Endothelial cell of umbilical vein (primary cell): Measurements from ENCODE around the gene CASR. TPM values are rescaled to one million over a fixed set of nuclear protein-coding genes. Genes with fewer than 3 reads are reported as not detected.

Experiments
- BruUV-seq: library from RNA; stranded (reverse); fragments of 400-500 nt; replicated peaks from 2 replicates; lab custom pipeline; 2021; lab: Mats Ljungman, UMichigan
- CTCF ChIA-PET: fragments of 300-600, 350-600 bp; sonication (Branson Sonifier 250); formaldehyde crosslinking; loops from one replicate; lab custom pipeline; 2021; ENCODE audit warnings: antibody characterized with exemption, inconsistent platforms; lab: Charles Lee
- POLR2A ChIA-PET: fragments of 300-600, 350-600 bp; sonication (Branson Sonifier 250); formaldehyde crosslinking; loops from one replicate; lab custom pipeline; 2021; ENCODE audit warnings: antibody characterized with exemption, inconsistent platforms; lab: Charles Lee
- DNase-seq: peaks from one replicate; pipeline ENCODE4 v3.0.0-alpha.2; 2011; ENCODE audit warnings: low read depth, low spot score
- FAIRE-seq: peaks from 2 replicates; lab custom pipeline; 2011; peaks lifted over from hg19 to GRCh38; lab: Jason Lieb, UNC
- H2AFZ ChIP-seq: 2 replicates; pipeline ENCODE4 v1.6.0; 2012; ENCODE audit warnings: low read depth, low read length, control low read depth, inconsistent platforms
- H3K27ac ChIP-seq: 2 replicates; pipeline ENCODE4 v1.5.1; 2011; ENCODE audit warnings: low read depth, mild to moderate bottlenecking, control low read depth, low read length, moderate library complexity; ENCODE audit not compliant: insufficient read depth
- H3K27me3 ChIP-seq, 2 experiments: 2 replicates each; pipeline versions ENCODE4 v1.6.0 to v1.6.1; 2011; ENCODE audit warnings: low read length in 2 of 2, mixed read lengths in 1 of 2; ENCODE audit not compliant: control insufficient read depth in 2 of 2, insufficient read depth in 2 of 2
- H3K36me3 ChIP-seq, 2 experiments: 2 replicates in 1 of 2; 3 replicates in 1 of 2; pipeline ENCODE4 v1.5.1; 2011; ENCODE audit warnings: low read length in 2 of 2, mild to moderate bottlenecking in 1 of 2, moderate library complexity in 1 of 2; ENCODE audit not compliant: control insufficient read depth in 2 of 2, insufficient read depth in 2 of 2; ENCODE audit errors: extremely low read depth in 1 of 2
- H3K4me1 ChIP-seq: 3 replicates; pipeline ENCODE4 v1.5.1; 2011; ENCODE audit warnings: mild to moderate bottlenecking, low read length; ENCODE audit not compliant: control insufficient read depth, insufficient read depth; ENCODE audit errors: extremely low read depth
- H3K4me2 ChIP-seq: 2 replicates; pipeline ENCODE4 v1.6.1; 2011; ENCODE audit warnings: low read length, control low read depth, mixed read lengths; ENCODE audit not compliant: insufficient read depth
- H3K4me3 ChIP-seq, 3 experiments: fragments of 200-600 bp in 1 of 3; sonication (generic), shearing (Covaris generic) in 1 of 3; replicated peaks in 1 of 3; 2 replicates each; pipeline ENCODE4 v1.5.1; 2011 to 2016; ENCODE audit warnings: control low read depth in 3 of 3, low read length in 3 of 3, mild to moderate bottlenecking in 2 of 3, inconsistent platforms in 1 of 3, low read depth in 1 of 3, moderate library complexity in 1 of 3; ENCODE audit not compliant: insufficient read depth in 1 of 3
- H3K79me2 ChIP-seq: 2 replicates; pipeline ENCODE4 v1.6.0; 2012; ENCODE audit warnings: low read length, inconsistent platforms; ENCODE audit not compliant: control insufficient read depth, insufficient read depth
- H3K9ac ChIP-seq: replicated peaks from 2 replicates; pipeline ENCODE3; 2011; ENCODE audit warnings: low read length, control low read depth; ENCODE audit not compliant: insufficient read depth; ENCODE audit errors: extremely low read depth
- H3K9me1 ChIP-seq: replicated peaks from 3 replicates; pipeline ENCODE4 v1.6.0; 2011; ENCODE audit warnings: mild to moderate bottlenecking, low read length; ENCODE audit not compliant: control insufficient read depth, insufficient read depth; ENCODE audit errors: extremely low read depth
- H3K9me3 ChIP-seq: replicated peaks from 2 replicates; pipeline ENCODE4 v1.5.1; 2012; ENCODE audit warnings: low read length, inconsistent platforms; ENCODE audit not compliant: control insufficient read depth, insufficient read depth
- H4K20me1 ChIP-seq: replicated peaks from 2 replicates; pipeline ENCODE3; 2011; ENCODE audit warnings: mild to moderate bottlenecking, low read length; ENCODE audit not compliant: control insufficient read depth, insufficient read depth; ENCODE audit errors: extremely low read depth
- EZH2 ChIP-seq: IDR thresholded peaks from 2 replicates; pipeline ENCODE4 v1.6.1; 2012; ENCODE audit warnings: borderline replicate concordance, low read depth, mild to moderate bottlenecking, moderate library complexity, low read length, inconsistent platforms; ENCODE audit not compliant: severe bottlenecking
- FOS ChIP-seq: IDR thresholded peaks from 2 replicates; pipeline ENCODE4 v1.6.1; 2011; ENCODE audit warnings: mild to moderate bottlenecking, low read length, moderate library complexity, borderline replicate concordance; ENCODE audit not compliant: insufficient read depth
- GATA2 ChIP-seq: IDR thresholded peaks from 2 replicates; pipeline ENCODE4 v1.7.0; 2011; ENCODE audit warnings: low read depth, mild to moderate bottlenecking, moderate library complexity, mixed read lengths, low read length; ENCODE audit not compliant: insufficient read length, insufficient read depth
- JUN ChIP-seq: IDR thresholded peaks from 2 replicates; pipeline ENCODE4 v1.6.1; 2011; ENCODE audit warnings: borderline replicate concordance, low read depth; ENCODE audit not compliant: insufficient read length, insufficient read depth
- MYC ChIP-seq: IDR thresholded peaks from one replicate; pipeline ENCODE4 v1.6.1; 2011; ENCODE audit warnings: mild to moderate bottlenecking, low read depth, low read length
- POLR2A ChIP-seq: IDR thresholded peaks from 2 replicates; pipeline ENCODE4 v1.6.1; 2012; ENCODE audit warnings: low read depth, mild to moderate bottlenecking, control low read depth, low read length
- POLR2AphosphoS5 ChIP-seq: IDR thresholded peaks from 2 replicates; pipeline ENCODE4 v1.6.1; 2012; ENCODE audit warnings: low read depth, mild to moderate bottlenecking, control low read depth, low read length, moderate library complexity; ENCODE audit not compliant: insufficient read depth
- dilution Hi-C: fragments of 300-500 bp; cut with MboI; formaldehyde crosslinking; loops from one replicate; pipeline ENCODE4 v1.15.0; 2019; ENCODE audit warnings: low sequenced_read_pairs; ENCODE audit not compliant: extremely low pct_ligation_motif_present
- intact Hi-C: fragments of 100-400 bp; cut with micrococcal nuclease; formaldehyde crosslinking; loops from one replicate; pipeline ENCODE4 v1.10.0; 2022
- polyA plus RNA-seq, 4 experiments: library from polyadenylated mRNA; depleted of rRNA in 3 of 4; stranded (reverse) in 3 of 4; unstranded in 1 of 4; fragments of >200 nt; gene quantifications; 2 replicates each; pipeline versions ENCODE4 v1.2.1 to v1.2.3, GENCODE V29; 2011 to 2012; ENCODE audit warnings: missing spikeins in 1 of 4
- total RNA-seq: library from RNA; stranded (reverse); gene quantifications from 2 replicates; pipeline ENCODE4 v1.2.3, GENCODE V29; 2021
- TF ChIP-seq, protein P1 (sequence below): IDR thresholded peaks from 2 replicates; pipeline ENCODE4 v1.6.1; 2011; ENCODE audit not compliant: insufficient read depth, insufficient read length
- TF ChIP-seq, protein P2 (sequence below), 2 donors: IDR thresholded peaks; 1 replicate in 1 of 2; 2 replicates in 1 of 2; pipeline ENCODE4 v1.5.1; 2011; ENCODE audit warnings: low read length in 2 of 2, mild to moderate bottlenecking in 2 of 2, moderate library complexity in 2 of 2, control low read depth in 1 of 2, inconsistent platforms in 1 of 2, low read depth in 1 of 2; ENCODE audit not compliant: insufficient read depth in 1 of 2; ENCODE audit errors: extremely low read depth in 1 of 2

The CASR gene
- total and polyA plus RNA-seq, 2 donors (not counting 3 experiments of a cell fraction or from before 2014, with no cell fraction given) = not detected

DNA sequence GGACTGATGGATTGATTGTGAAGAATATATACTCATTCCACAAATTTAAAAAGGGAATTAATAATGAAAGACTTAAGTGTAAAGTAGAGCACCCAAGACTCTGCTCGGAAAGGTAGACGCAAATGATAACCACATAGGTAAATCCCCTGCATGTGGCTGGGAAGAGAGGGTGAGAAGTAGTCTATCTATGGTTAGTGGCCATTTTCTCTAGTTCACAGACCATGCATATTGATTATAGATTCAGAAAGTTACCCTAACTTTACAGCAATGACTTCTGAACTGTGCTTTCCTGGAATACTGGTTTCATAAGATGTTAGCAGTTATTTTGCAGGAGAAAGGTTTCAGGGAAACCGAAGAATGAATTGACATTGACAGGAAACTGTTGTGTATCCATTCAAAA, 51.7 kb downstream of the CASR start:
- no TSS peak for BruUV-seq
- FAIRE-seq (no peak), DNase-seq (no peak)
- Histone ChIP-seq H3K9ac (no peak overlapping the region), H3K4me3 (no peak overlapping the region), H4K20me1 (no peaks in the 10 kb centered on the region), H3K4me2 (no peak overlapping the region), H3K4me1 (no peaks in the 10 kb centered on the region), H2AFZ (no peak overlapping the region), H3K27me3 (no peaks in the 10 kb centered on the region), H3K9me3 (no peaks in the 10 kb centered on the region), H3K27ac (no peak overlapping the region), H3K9me1 (no peaks in the 10 kb centered on the region), H3K79me2 (no peaks in the 10 kb centered on the region), H3K36me3 (no peaks in the 10 kb centered on the region)
- intact Hi-C loops (no loop called here), dilution Hi-C loops (no loop called here)
- POLR2A ChIA-PET = no interaction called here
- CTCF ChIA-PET = no interaction called here
- TF ChIP-seq, protein P1, sequence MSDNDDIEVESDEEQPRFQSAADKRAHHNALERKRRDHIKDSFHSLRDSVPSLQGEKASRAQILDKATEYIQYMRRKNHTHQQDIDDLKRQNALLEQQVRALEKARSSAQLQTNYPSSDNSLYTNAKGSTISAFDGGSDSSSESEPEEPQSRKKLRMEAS = no peak
- TF ChIP-seq, protein P2, sequence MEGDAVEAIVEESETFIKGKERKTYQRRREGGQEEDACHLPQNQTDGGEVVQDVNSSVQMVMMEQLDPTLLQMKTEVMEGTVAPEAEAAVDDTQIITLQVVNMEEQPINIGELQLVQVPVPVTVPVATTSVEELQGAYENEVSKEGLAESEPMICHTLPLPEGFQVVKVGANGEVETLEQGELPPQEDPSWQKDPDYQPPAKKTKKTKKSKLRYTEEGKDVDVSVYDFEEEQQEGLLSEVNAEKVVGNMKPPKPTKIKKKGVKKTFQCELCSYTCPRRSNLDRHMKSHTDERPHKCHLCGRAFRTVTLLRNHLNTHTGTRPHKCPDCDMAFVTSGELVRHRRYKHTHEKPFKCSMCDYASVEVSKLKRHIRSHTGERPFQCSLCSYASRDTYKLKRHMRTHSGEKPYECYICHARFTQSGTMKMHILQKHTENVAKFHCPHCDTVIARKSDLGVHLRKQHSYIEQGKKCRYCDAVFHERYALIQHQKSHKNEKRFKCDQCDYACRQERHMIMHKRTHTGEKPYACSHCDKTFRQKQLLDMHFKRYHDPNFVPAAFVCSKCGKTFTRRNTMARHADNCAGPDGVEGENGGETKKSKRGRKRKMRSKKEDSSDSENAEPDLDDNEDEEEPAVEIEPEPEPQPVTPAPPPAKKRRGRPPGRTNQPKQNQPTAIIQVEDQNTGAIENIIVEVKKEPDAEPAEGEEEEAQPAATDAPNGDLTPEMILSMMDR (IDR thresholded peaks at IDR 0.05; ENCODE audit: extremely low read depth in 1 of 2, insufficient read depth in 1 of 2, low read depth in 1 of 2, low read length in 2 of 2) = no peak
- no peak for TF ChIP-seq GATA2
- no peak for TF ChIP-seq JUN
- no peak for TF ChIP-seq FOS
- no peak for TF ChIP-seq POLR2AphosphoS5
- TF ChIP-seq MYC = no peak
- TF ChIP-seq EZH2 = no peak
- no peak for TF ChIP-seq POLR2A
